HG03439 (cell line): ENCODE results near the gene SEC14L6.

Experiments
- ATAC-seq: cut with Tn5 transposase; IDR thresholded peaks from one replicate; pipeline ENCODE4 v1.9.1; 2021; ENCODE audit warnings: mild to moderate bottlenecking, moderate library complexity; ENCODE audit not compliant: unreplicated experiment

SEC14L6 gene

GRCh38 chr22:30538280-30538679 is 8.3 kb downstream of the SEC14L6 start:
- no peak for ATAC-seq

GRCh38 chr22:30537083-30537731 is 9.3 kb downstream of the SEC14L6 start:
- ATAC-seq: no peak

DNA sequence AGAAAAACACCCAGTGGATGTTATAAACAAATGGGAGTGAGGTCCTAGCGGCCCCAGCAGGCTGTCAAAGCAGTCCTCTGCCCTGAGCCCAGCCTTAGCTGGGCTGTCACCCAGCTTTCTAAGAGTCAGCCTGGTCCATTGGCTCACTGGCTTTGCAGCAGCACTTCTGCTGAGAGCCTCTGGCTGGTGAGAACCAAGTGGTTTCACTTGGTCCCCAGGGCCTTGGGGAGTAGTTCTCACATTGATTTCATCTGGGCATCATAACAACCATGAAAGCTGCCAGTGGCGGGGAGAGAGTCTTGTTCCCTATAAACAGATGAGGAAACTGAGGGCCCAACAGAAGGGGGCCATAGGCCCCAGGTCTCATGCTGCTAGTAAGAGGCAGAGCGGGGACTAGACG is 11.4 kb downstream of the SEC14L6 start:
- no peak for ATAC-seq

DNA sequence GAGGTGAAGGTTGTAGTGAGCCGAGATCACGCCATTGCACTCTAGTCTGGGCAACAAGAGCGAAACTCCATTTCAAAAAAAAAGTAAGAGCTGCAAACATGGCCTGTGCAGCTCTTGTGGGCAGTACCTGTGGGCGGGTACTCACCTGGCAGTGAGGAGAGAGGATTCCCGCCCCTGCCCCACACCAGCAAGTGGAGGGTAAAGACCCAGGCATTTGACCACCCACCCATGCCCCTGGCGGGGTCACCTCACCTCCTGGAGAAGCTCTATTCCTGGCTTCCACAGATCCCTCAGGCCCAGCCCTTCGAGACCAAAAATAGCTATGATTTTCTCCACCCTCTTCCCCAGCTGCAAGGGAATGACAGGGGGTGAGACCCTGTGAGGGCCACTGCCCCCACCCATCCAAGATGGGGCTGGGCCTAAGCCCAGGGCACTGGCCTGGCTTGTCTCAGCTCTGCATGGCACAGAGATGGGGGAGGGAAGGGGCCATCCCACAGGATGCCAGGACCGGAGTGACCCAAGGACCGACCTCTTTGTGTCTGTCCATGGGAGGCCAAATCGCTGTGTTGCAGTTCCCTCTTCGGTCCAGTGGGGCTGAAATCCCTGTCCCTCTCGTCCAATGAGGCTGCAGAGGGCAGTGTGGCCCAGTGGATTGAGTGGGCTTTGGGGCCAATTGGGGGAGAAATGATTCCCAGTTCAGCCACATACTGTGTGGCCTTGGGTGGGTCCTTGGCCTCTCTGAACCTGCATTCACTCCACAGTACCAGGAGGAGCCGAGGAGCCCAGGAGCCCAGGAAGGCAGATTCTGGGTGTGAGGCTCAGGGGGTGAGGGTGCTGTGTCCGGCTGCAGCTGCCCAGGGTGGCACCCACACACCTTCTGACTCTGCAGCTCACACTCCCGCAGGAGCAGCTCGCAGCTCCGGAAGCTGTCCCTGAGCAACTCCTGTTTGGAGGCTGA is 14.6 kb downstream of the SEC14L6 start:
- no peak for ATAC-seq

GRCh38 chr22:30526656-30527055 is 19.9 kb downstream of the SEC14L6 start:
- no peak for ATAC-seq

DNA sequence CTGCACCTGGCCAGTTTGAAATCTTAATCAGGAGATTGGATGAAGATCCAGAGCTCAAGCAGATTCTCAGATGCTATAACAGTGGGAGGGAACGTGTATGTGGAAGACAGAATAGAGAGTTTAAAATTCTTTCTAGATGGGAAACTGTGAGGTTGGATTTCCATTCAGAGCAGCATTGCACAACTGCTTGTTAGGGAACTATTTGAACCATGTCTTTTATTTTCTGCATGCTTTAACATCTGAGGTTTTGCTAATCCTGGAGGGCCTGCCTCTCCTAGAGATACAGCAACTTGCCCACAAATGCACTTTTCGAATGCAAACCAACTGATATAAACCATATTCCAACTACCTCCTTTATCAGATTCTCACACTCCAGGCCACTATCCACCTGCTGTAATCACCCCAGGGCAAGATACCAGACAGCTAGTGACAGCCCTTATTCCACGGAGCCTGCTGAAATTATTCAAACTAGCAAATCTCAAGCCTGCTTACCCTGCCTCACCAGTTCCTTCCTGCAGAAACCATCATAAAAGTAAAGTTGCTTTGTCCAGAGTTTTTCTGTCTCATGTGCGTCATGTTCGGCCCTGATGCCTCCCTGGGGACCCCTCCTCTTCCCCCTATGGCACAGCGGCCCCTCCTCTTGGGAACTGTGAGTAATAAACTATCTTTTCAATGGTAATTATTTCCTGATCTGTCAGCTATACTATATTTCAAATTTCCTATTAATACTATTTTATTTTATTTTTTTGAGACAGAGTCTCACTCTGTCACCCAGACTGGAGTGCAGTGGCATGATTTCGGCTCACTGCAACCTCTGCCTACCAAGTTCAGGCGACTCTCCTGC is 22.7 kb downstream of the SEC14L6 start:
- no peak for ATAC-seq

- no peak for ATAC-seq
These were observed 25.0 kb downstream of the SEC14L6 start for GRCh38 chr22:30521368-30522156.

GRCh38 chr22:30519842-30520425 is 26.6 kb downstream of the SEC14L6 start:
- no peak for ATAC-seq

DNA sequence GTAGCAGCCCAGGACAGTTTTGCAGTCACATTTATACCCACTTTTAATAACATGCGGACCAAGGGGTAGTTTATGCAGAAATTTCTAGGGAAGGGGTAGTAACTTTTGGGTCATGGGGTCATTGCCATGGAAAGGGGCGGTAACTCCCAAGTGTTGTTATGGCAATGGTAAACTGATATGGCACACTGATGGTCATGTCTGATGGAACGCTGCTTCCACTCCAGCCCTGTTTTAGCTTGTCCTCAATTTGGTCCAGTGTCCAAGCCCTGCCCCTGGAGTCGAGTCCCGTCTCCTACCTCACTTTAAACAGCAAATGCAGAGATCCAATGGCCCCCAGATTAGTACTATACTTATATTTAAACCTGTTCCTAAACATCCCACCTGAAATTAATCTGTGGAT is 29.8 kb downstream of the SEC14L6 start:
- ATAC-seq: no peak

- ATAC-seq: no peak
These were observed 30.3 kb downstream of the SEC14L6 start for GRCh38 chr22:30516273-30516672.

DNA sequence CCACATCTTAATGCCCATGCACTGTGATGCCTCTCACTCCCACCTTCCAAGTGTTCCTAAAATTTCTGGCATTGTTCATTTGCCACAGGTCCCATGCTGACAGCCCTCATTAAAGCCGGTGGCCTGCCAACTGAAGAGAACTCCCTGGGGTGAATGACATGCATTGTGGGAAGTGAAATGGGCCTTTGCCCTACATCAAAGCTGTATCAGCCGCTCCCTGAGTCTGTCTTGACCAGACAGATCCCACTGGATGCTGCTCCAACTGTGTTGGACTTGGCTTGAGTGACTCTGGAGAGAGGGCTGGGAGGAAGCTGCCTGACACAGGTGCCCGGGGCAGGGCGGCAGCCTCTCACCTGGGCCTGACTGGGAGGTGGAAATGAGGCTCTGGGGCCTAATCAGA is 32.3 kb downstream of the SEC14L6 start:
- ATAC-seq: no peak

DNA sequence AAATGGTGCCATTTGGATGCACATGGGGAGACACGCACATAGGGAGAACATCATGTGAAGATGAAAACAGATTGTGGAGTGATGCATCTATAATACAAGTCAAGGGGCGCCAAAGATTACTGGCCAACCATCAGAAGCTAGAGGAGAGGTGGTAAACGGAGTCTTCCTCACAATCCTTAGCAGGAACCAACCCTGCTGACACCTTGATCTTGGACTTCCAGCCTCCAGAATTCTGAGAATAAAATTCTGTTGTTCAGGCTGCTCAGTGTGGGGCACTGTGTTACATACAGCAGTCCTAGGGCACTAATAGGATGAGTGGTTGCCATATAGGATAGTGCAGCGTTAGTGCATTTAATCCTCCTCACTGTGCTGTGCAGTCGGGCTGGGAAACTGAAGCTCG is 33.1 kb downstream of the SEC14L6 start:
- no peak for ATAC-seq

DNA sequence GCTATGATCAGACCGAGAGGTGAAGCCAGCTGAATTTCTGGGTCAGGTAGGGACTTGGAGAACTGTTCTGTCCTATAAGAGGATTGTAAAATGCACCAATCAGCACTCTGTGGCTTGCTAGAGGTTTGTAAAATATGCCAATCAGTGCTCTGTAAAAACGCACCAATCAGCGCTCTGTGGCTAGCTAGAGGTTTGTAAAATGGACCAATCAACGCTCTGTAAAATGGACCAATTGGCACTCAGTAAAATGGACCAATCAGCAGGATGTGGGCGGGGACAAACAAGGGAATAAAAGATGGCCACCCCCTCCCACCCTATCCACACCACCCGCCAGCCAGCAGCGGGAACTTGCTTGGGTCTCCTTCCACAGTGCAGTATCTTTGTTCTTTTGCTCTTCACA is 34.6 kb downstream of the SEC14L6 start:
- ATAC-seq: no peak

- ATAC-seq: no peak
These were observed 35.4 kb downstream of the SEC14L6 start for GRCh38 chr22:30511109-30511508.

- no peak for ATAC-seq
These were observed 38.3 kb downstream of the SEC14L6 start for GRCh38 chr22:30508216-30508615.

- ATAC-seq: no peak
These were observed 38.9 kb downstream of the SEC14L6 start for GRCh38 chr22:30507670-30508069.

- no peak for ATAC-seq
These were observed 40.0 kb downstream of the SEC14L6 start for GRCh38 chr22:30506507-30506968.

GRCh38 chr22:30503551-30503950 is 43.0 kb downstream of the SEC14L6 start:
- ATAC-seq: no peak

- ATAC-seq: no peak
These were observed 43.6 kb downstream of the SEC14L6 start for GRCh38 chr22:30502911-30503310.

GRCh38 chr22:30502153-30502552 is 44.4 kb downstream of the SEC14L6 start:
- no peak for ATAC-seq
